UCSD-AML1 (cell line): Measurements from ENCODE around the gene STK24.

ENCODE experiments used
- DNase-seq: peaks from one replicate; lab custom pipeline; 2025; ENCODE audit not compliant: unreplicated experiment; lab: John Stamatoyannopoulos, UW

The STK24 gene

DNA sequence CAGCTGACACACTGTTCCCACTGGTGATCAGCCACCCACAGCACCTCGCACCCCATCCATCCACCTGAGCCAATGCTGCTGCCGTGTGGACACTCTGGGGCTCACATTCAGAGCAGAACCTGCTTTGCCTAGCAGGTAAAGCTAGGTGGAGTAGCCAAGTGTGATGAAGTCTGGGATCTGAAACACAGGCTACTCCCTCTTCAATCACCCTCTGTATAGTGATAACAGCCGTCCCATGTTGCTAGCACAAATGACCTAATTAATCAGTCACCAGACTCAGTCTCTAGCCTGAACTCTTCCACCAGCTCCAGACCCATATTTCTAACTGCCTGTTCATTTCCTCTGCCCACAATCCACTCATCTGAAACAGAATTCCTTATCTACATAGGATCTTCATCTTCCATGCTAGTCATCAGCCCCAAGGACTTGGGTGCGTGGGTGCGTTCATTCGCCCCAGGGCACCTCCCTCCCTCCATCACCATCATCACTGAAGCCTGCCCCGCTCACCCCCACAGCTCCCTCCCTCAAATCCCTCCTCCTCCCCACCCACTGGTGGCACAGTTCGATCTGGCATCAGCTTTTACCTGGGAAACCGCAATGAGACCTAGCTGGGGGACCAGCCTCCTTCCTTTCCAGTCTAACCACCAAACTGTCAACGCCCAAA lies 19.8 kb downstream of the STK24 start:
- no peak for DNase-seq

- DNase-seq, result no peak
Observed at GRCh38 chr13:98556142-98556816, 20.6 kb downstream of the STK24 start.

- DNase-seq, result no peak
Observed at GRCh38 chr13:98549728-98550317, 27.1 kb downstream of the STK24 start.

- DNase-seq, result no peak
Observed at GRCh38 chr13:98549006-98549727, 27.7 kb downstream of the STK24 start.

DNA sequence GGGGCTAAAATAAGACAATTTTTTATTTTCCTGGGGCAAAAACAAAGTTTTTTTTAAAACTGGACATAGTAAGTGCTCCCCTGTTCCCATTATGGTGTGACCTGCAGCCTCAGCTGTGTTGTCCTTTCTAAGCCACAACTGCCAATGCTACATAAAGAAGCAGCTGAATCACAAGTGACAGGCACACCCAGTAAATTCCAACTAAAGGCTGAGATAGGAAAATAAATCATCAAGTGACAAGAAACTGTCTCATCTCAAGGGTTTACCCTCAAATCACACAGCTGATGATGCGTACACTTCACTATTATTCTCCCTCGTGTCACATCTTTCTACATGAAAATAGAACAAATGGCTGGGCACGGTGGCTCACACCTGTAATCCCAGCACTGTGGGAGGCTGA lies 28.7 kb downstream of the STK24 start:
- DNase-seq, result no peak

DNA sequence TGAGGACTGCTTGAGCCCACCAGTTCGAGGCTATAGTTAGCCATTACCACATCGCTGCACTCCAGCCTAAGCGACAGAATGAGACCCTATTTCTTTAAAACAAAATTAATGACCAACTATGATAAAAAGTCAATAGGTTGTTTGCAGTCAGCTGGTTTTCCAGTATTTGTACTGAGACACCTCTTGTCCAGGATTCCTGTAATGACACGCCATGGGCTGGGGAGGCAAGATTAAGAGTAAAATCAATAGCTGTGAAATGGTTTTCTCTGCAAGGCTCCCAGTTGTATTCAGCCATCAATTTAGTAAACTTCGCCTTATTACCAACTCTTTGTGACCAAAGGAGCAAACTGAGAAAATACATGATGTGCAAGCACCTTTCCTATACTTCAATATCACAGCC lies 29.5 kb downstream of the STK24 start:
- DNase-seq, result no peak

GRCh38 chr13:98546402-98546801 lies 30.5 kb downstream of the STK24 start:
- no peak for DNase-seq

- DNase-seq, result no peak
Observed at GRCh38 chr13:98544104-98544710, 32.7 kb downstream of the STK24 start.

- no peak for DNase-seq
Observed at GRCh38 chr13:98543378-98544103, 33.4 kb downstream of the STK24 start.

- DNase-seq, result peak; percentile 25
Observed at GRCh38 chr13:98542568-98543377, 34.1 kb downstream of the STK24 start.

GRCh38 chr13:98541701-98542203 lies 35.2 kb downstream of the STK24 start:
- DNase-seq, result no peak

DNA sequence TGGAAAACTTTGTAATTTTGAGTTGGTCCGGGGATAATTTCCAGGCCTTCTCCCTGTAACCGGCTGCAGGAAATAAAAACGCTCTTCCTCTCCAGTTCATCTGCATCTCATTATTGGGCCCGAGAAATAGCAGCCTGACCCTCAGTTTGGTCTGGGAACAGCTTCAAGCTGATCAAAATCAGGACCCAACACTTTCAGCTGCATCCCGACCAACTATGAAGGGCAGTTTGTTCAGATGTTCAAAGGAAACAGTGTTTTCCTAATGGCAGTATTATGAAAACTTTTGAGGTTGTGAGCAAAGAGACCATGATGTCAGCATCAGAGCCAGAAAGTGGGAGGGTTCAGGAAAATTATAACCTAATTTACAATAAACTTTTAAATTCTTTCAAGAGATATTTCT lies 35.7 kb downstream of the STK24 start:
- DNase-seq, result no peak

- no peak for DNase-seq
Observed at GRCh38 chr13:98540476-98540875, 36.4 kb downstream of the STK24 start.

DNA sequence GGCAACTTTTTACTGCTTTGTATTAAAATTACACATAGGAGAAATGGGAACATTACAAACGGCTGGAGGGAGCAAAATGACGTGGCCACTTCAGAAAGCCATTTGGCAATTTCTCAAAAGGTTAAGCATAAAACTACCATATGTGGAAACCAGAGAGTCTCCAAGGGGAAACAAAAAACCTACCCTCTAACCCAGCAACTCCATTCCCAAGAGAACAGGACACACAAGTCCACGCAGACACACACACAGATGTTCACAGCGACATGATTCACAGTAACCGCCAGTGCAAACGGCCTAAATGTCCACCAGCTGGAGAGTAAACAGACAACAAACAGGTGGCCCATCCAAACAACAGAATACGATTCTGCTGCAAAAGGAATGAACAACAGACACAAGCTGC lies 37.2 kb downstream of the STK24 start:
- DNase-seq, result no peak

- no peak for DNase-seq
Observed at GRCh38 chr13:98538876-98539275, 38.0 kb downstream of the STK24 start.

GRCh38 chr13:98537740-98538139 lies 39.2 kb downstream of the STK24 start:
- no peak for DNase-seq

DNA sequence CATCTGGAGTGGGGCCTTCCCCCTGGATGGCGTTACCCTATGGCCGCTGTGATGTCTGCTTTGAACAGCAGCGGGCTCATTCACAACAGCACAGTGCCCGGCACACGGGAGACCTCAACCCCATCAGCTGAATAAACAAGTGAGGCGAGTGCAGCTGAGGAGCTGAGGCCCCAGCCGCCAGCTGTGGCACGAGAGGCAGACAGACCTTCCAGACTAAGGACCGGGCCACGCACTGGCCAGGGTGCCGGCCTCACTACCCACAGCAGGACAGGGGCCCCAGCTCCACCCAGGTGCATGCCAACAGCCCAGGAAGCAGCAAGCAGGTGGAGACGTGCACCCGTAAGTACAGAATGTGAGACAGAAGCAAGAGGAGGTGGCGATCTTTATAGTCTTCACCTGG lies 39.6 kb downstream of the STK24 start:
- no peak for DNase-seq

- no peak for DNase-seq
Observed at GRCh38 chr13:98536729-98537128, 40.2 kb downstream of the STK24 start.

DNA sequence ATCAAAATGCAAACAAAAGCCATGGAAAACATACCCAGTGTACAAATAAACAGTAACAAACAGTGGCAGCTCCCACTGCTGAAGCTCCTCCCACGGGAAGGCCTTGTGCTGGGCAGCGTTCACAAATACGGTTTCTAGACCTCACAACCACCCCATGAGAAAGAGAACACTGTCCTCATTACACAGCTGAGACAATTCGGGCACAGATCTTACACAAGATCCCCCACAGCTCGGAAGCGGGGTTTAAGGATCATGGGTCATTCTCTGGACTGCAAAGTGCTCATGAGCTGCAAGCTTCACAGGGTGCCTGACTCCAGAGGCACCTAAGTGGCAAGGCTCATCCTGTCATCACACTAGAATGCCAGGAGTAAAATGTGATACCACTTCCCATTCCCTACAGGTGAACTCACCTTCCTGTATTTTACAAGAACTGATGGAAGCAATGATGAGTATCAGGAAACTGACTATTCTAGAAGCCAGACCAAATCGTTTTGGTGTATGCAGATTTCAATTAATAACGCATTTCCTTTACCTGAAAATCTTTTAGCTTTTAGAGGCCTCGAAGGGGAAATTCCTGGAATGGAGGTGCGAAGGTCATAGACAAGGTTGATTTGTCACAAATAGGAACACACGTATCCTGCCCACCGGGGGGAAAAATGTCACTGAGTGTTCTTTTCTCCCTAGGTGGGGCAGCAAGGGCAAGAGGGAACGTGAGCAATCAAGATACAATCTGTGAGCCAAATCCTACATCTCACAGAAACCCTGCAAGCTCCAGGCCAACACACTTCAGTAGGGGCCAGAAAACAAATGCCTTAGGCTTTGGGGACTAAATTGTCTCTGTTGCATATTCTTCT lies 41.2 kb downstream of the STK24 start:
- DNase-seq, result no peak
